IPS-NIHi11 (cell line): Measurements from ENCODE around the gene MED31.
"Not testable (repeated sequence)": the region's sequence is repeated elsewhere in the genome, so short reads cannot be mapped to it uniquely, and the experiment has no call there.

Source experiments
- DNase-seq: peaks from one replicate; pipeline ENCODE4 v3.0.0; 2012; ENCODE audit warnings: mixed read lengths, low spot score

Gene MED31

DNA sequence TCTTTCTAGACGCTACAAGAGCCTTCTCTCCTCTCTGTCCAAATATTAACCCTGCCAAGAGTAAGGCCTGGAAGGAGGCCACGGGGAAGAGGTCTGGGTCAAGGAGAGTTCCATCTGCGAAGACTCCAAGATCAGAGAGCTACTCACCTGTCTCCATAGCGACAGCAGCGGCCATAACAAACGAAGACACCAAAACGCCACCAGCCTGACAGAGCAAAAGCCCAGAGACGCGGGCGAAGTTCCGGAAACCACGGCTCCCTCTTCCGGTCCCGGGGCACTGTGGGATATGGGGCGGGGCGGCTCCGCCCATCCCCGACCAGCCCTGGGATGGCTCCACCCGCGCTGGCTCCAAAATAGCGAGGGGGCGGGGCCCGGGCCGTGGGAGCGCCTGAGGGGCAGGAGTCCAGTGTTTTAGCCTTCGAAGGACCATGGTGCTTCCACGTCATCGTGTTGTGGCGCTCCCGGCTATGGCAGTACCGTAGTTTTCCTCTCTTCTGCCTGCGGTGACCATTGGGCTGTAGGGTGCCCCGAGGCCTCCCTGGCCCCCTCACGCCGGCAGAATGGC is at the start of gene MED31, which contains the start of gene C17orf100:
Gene MED31, minus strand, starts transcription at position 252 of the 565 bp plus-strand sequence. Its CDS starts 77 bp downstream, at position 175.
Gene C17orf100, plus strand, starts transcription at position 409 of the 565 bp plus-strand sequence. Its CDS starts 152 bp downstream, at position 561.
- peak; percentile 96 for DNase-seq

- DNase-seq: no peak
Observed at GRCh38 chr17:6700948-6701307, 49.5 kb upstream of the MED31 start.

DNA sequence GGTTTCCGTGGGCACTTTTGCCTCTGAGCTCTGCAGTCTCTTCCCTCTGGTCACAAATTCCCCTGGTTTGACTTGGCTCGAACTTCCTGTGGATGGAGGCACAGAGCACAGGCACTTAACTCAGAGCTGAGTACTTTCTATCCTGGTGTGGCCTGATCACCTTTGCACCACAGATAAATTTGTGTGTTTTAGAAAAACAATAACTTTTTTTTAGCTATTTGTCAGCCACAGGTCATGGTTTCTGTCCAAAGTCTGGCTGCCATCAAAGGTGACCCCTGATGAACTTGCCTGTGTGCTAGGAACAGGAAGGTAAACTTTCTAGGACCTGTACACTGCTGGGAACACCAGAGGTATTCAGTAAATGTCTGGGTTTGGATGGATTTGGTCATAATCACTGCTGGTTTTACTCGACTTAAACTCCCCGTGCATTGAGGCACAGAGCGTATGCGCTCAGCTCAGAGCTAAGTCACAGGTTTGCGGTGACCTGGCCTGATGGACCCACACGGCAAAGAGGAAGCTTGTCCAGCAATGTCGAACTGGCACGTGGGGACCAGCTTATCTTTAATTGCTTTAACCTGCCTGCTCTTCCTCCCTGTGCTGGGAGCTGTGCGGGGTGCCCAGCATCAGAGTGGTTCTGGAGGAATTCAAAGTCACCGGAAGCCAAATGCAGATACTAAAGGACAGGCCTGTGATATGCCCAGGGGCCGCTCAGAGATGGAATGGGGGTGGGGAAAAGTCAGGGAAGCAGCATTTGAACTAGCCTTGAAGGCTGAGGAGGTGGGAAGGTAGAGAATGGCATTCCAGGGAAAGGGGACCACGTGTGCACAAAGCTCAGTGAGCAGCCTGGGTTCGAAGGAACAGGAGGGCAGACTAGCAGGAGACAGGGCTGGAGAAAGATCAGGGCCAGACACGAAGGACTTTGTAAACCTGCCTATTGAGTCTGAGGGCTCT is 48.9 kb upstream of the MED31 start:
- DNase-seq: no peak

- DNase-seq: no peak
Observed at GRCh38 chr17:6698004-6698403, 46.6 kb upstream of the MED31 start.

DNA sequence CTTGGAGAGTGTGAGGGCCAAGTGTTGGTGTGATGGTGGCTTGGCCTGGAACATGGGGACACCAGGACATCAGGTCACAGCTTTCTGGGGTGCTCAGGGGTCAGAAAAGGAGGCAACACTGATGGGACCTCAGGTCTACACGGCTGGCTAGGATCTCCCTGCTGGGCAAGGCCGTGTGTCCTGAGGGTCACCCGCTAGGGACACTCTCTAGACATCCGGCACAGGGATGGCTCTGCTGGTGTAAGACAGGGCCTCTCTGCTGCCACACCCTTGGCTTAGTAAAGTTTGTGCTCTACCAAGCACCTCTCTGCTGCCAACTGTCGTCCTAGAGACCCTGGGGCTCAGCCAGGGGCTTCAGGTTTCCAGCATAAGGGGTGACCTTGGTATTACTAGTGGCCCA is 45.5 kb upstream of the MED31 start:
- no peak for DNase-seq

- no peak for DNase-seq
Observed at GRCh38 chr17:6695565-6695964, 44.2 kb upstream of the MED31 start.

DNA sequence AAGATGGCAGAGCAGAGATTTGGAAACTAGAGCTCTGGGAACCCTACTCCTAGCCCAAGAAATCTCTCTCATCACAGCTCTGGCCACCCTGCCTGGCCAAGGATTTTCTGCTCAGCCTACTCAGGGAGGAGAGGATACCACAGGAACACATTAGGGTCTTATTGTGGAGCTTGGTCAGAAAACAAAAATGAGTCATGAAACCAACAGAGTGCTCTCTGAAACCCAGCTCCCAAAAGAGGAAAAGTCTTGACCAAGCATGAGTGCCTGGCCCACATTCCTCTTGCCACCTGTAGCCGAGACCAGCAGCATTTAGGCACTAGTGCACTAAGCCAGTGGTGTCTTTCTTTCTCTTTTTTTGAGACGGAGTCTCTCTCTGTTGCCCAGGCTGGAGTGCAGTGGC is 43.6 kb upstream of the MED31 start:
- DNase-seq: no peak

DNA sequence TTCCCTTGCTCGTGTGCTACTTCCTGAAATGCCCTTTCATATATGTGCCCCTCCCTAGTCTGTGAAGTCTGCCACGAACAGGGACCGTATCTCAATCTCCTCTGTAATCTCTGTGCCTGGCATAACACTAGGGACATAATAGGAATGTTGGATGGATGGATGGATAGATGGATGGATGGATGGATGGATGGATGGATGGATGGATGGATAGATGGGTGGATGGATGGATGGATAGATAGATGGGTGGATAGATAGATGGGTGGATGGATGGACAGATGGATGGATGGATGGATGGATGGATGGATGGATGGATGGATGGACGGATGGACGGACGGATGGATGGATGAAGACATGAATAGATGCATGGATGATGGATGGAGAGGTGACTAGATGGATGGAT is 40.6 kb upstream of the MED31 start:
- DNase-seq: not testable (repeated sequence)

GRCh38 chr17:6691546-6691945 is 40.1 kb upstream of the MED31 start:
- DNase-seq: no peak

- no peak for DNase-seq
Observed at GRCh38 chr17:6690641-6691040, 39.2 kb upstream of the MED31 start.

DNA sequence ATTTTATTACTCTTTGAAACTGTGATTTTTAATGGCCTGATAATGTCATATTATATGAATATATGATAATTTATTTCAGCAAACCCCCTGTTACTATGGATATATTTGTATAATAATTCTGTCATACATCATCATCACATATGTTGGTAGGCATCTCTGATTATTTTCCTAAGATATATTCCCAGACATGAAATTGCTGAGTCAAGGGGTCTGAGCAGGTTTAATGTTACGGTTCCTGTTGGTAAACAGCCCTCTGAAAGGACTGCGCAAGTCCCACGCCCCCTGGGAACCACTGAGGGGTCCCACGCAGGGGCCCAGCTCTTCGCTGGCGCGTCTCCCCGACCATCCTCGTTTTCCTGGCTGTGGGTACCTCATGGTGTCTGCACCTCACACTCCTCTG is 37.5 kb upstream of the MED31 start:
- DNase-seq: no peak

DNA sequence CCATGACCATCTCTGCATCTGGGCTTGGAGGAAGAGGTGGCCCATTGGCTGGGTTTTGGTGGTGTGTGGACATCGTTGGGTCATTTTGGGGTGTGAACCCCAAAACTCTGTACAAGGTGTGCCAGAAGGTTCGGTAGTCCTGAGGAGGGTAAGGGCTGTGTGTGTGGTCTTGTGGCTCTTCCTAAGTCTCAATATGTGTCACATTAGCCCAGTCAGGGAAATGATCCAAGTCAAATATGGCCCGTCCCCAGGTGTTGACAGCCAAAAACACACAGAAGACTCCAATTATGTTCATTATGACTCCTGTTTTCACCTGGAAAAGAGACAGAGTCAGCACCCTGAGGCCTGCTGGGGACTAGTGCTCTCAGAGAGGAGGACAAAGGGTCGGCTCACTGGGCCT is 34.6 kb upstream of the MED31 start:
- no peak for DNase-seq

DNA sequence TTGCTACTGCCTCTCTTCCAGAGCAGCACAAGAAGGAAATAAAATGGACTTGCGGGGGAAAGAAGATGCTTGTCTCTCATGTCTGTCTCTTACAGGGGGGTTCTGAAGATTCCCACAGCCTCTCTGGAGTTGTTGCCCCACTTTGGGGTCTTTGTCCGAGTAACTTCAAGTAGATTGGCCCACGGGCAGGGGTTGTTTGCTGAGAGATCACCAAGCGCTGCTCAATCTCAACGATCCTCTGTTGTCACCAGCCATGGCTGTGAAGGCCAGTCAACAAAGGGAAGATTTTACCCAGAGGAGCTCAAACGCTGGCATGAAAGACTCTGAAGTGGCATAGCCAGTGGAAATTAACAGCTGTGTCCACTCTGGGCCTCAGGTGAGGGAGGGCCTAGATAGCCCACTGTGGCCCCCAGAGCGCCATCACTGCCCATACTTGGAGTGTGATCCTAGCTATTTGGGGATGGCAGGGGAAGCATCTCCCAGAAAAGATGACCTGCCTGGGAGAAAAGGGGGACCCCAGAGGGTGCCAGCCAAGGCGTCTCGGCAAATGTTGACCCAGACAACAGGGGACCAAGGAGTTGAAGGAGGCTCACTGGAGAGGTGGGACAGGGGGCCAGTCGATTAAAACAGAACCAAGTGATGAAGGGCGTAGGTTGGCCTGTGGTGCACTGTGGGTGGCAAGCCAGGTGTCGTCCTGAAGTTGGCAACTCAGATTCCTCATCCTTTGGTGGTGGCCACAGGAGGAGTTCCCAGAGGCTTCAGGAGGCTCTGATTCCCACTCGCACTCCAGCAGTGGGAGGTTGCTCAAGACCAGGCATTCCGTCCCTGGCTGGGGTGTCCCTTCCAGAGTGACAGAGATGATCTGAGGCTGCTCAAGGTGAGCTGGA is 33.7 kb upstream of the MED31 start:
- no peak for DNase-seq

DNA sequence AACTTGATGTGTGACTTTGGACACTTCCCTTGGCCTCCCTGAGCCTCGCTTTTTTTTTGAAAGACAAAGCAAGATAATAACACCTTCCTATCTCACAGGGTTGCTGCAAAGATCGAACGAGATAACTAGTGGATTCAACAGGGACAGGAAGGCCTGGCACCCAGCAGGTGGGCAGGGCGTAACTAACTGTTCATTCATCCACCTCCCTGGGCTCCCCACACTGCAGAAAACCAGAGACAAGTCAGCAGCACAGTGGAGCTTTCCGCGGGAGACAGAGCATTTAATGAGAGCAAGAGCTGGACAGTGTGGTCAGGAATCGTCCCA is 33.0 kb upstream of the MED31 start:
- no peak for DNase-seq

GRCh38 chr17:6683730-6684459 is 32.5 kb upstream of the MED31 start:
- DNase-seq: no peak

GRCh38 chr17:6683081-6683684 is 31.8 kb upstream of the MED31 start:
- no peak for DNase-seq

DNA sequence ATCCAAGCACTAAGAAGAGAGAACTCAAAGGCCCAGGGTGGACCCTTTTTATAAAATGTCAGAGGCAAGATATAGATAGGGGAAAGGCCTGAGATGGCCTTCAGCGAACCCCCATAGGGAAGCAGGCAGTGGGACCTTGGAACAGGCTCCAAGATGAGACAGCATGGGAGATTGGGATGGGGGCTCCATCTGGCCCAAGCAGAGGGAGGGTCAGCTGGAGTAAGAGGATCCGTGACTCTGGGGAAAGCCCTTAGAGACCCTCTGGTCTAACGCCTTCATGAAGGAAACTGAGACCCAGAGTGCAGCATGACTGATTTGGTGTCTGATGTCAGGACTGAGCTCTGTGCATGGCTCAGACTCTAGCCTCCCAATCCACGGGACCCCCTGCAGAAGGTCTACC is 30.9 kb upstream of the MED31 start:
- no peak for DNase-seq

GRCh38 chr17:6681671-6682070 is 30.3 kb upstream of the MED31 start:
- DNase-seq: no peak

- DNase-seq: no peak
Observed at GRCh38 chr17:6681176-6681575, 29.8 kb upstream of the MED31 start.

GRCh38 chr17:6679241-6679640 is 27.8 kb upstream of the MED31 start:
- DNase-seq: no peak

DNA sequence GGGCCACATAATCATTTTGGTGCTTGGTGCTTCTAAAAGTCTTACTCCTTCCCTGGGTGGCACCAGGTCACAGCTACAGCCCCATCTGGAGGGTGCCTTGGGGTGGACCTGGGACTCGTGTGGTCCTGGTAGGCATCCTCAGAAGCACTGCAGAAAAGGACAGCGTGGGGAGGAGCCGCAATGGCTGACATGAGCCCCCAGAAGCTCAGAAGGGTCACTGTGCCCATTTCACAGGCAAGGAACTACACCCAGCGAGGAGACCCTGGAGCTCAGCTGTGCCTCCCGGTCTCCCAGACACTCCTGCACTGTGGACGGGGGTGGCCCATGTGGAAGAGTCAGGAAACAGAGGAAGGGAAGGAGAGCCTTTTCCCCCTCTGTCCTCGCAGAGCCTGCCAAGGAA is 26.5 kb upstream of the MED31 start:
- DNase-seq: no peak
